NCI-H446 (cell line): ENCODE data around the gene NACAD.
A peak's percentile ranks its signal among the peaks of the same experiment; 100 is the strongest.

Source experiments
- DNase-seq, 2 experiments: peaks; one replicate each; lab custom pipeline; 2025; lab: John Stamatoyannopoulos, UW

The NACAD gene

GRCh38 chr7:45092100-45092930 lies 3.5 kb upstream of the NACAD start:
- no peak for DNase-seq

GRCh38 chr7:45089341-45089891 lies 647 bp upstream of the NACAD start:
- peak; percentile 41 to 77 for DNase-seq

- DNase-seq: no peak
Observed at GRCh38 chr7:45088146-45088701, 545 bp downstream of the NACAD start.

- DNase-seq: no peak
Observed at GRCh38 chr7:45087301-45088145, 1.2 kb downstream of the NACAD start.

GRCh38 chr7:45086331-45087065 lies 2.3 kb downstream of the NACAD start:
- no peak for DNase-seq

GRCh38 chr7:45085619-45086200 lies 3.1 kb downstream of the NACAD start:
- no peak for DNase-seq

GRCh38 chr7:45084901-45085618 lies 3.7 kb downstream of the NACAD start:
- DNase-seq: no peak

- DNase-seq: no peak
Observed at GRCh38 chr7:45084336-45084735, 4.4 kb downstream of the NACAD start.

GRCh38 chr7:45082831-45083331 lies 5.9 kb downstream of the NACAD start:
- no peak for DNase-seq

GRCh38 chr7:45082031-45082830 lies 6.5 kb downstream of the NACAD start:
- no peak for DNase-seq

GRCh38 chr7:45081670-45081974 lies 7.1 kb downstream of the NACAD start:
- no peak for DNase-seq

- no peak for DNase-seq
Observed at GRCh38 chr7:45080958-45081669, 7.7 kb downstream of the NACAD start.

GRCh38 chr7:45080265-45080957 lies 8.4 kb downstream of the NACAD start:
- DNase-seq: no peak

GRCh38 chr7:45078125-45078681 lies 10.6 kb downstream of the NACAD start:
- DNase-seq: no peak

GRCh38 chr7:45077579-45077978 lies 11.2 kb downstream of the NACAD start:
- DNase-seq: no peak

GRCh38 chr7:45076946-45077345 lies 11.8 kb downstream of the NACAD start:
- no peak for DNase-seq

- DNase-seq: no peak
Observed at GRCh38 chr7:45075871-45076796, 12.6 kb downstream of the NACAD start.
